ENCODE measurements around the gene NPIPA1. TPM values are rescaled to one million over a fixed set of nuclear protein-coding genes. Genes with fewer than 3 reads are reported as not detected.

Gene NPIPA1
- total RNA-seq, 1 experiment from 2014 or later: 37.0 TPM

Other genes starting within 250 kb of the NPIPA1 start
- not detected in 2 replicates for gene PLA2G10, start 243.1 kb upstream of the NPIPA1 start, total RNA-seq (2014; rRNA removed; shearing (Covaris generic))
- gene NPIPA3, start 234.0 kb upstream of the NPIPA1 start, total RNA-seq (2014; rRNA removed; shearing (Covaris generic)): 0.37 TPM in 1 of 2 replicates, not detected in the other
- 0.37 TPM in 1 of 2 replicates, not detected in the other for gene NPIPA2, start 194.9 kb upstream of the NPIPA1 start, total RNA-seq (2014; rRNA removed; shearing (Covaris generic))
- gene NOMO1, start 103.7 kb upstream of the NPIPA1 start, total RNA-seq (2014; rRNA removed; shearing (Covaris generic)): 79.2 and 98.5 TPM in 2 replicates
- gene PDXDC1, start 37.6 kb downstream of the NPIPA1 start, total RNA-seq (2014; rRNA removed; shearing (Covaris generic)): 41.5 and 45.2 TPM in 2 replicates
- 59.1 and 69.6 TPM in 2 replicates for gene NTAN1, start 118.6 kb downstream of the NPIPA1 start, total RNA-seq (2014; rRNA removed; shearing (Covaris generic))
- 23.8 and 25.5 TPM in 2 replicates for gene RRN3, start 156.8 kb downstream of the NPIPA1 start, total RNA-seq (2014; rRNA removed; shearing (Covaris generic))